ENCODE results near the gene TRIM33.

DNA sequence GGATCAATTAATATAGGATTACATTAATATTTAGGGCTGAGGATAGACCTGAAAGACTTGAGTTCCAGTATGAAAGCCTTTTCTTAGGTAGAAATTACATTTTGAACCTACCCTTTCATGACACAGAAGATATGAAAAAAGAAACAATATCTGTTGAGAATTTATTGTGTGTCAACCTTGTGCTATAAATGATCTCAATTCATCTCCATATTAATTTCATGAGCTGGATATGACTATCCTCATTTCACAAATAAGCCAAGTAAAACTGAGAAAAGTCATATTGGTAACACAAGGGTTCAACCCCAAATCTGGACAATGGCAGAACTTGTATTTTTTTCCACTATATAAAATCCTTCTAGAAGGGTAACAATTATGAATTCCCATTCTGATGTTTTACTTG is 120.0 kb downstream of the TRIM33 start:
- TF ChIP-seq, protein P1, sequence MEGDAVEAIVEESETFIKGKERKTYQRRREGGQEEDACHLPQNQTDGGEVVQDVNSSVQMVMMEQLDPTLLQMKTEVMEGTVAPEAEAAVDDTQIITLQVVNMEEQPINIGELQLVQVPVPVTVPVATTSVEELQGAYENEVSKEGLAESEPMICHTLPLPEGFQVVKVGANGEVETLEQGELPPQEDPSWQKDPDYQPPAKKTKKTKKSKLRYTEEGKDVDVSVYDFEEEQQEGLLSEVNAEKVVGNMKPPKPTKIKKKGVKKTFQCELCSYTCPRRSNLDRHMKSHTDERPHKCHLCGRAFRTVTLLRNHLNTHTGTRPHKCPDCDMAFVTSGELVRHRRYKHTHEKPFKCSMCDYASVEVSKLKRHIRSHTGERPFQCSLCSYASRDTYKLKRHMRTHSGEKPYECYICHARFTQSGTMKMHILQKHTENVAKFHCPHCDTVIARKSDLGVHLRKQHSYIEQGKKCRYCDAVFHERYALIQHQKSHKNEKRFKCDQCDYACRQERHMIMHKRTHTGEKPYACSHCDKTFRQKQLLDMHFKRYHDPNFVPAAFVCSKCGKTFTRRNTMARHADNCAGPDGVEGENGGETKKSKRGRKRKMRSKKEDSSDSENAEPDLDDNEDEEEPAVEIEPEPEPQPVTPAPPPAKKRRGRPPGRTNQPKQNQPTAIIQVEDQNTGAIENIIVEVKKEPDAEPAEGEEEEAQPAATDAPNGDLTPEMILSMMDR (optimal IDR thresholded peaks at IDR 0.05 in 1 of 3, IDR thresholded peaks at IDR 0.05 in 1 of 3, conservative IDR thresholded peaks at IDR 0.05 in 1 of 3; ENCODE audit: extremely low read depth in 1 of 3, insufficient read depth in 2 of 3, low read length in 3 of 3), result no peak
- TF ChIP-seq EZH2 (IDR thresholded peaks at IDR 0.05; ENCODE audit: low read length), result no peak
